Activated CD4-positive, CD25-positive, alpha-beta regulatory T cell (primary cell): ENCODE results near the gene ADRM1.
A peak's percentile ranks its signal among the peaks of the same experiment; 100 is the strongest.

Experiments used
- DNase-seq, 4 experiments: peaks; one replicate each; lab custom pipeline; 2025; lab: John Stamatoyannopoulos, UW

ADRM1 gene

DNA sequence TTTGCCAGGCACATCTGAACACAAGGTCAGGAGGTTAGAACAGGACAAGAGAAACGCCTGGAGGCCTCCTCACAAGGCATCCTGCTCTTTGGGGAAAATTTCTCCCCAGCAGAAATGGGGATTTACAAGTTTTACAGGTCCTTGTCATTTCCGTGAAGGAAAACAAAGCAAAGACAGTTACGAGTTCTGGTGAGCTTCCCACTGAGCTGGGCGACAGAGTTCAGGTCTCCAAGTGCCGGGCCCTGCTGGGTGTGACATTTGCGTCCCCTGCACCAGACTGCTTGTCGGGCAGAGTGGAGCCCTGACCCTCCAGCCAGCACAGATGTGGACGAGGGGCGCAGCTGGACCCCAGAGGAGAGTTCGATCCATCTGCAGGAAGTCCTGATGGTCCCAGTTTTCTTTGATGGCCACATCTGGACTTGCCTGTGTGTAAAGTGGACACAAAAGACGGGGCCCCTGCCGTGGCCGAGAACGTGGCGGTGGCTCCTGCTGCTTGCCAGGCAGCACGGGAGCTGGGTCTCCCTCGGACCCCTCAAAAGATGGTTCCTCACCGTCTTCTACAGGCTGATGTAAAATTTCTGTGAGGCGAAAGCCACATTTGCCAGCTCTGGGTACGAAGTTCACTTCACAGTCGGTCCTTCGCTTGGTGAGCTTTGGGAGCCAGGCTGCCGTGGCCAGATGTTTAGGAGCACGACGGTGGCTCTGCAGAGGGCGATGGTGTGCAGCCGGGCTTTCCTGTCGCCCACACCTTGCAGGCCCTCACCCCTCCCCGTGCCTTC is 5.2 kb upstream of the ADRM1 start:
- DNase-seq = no peak

DNA sequence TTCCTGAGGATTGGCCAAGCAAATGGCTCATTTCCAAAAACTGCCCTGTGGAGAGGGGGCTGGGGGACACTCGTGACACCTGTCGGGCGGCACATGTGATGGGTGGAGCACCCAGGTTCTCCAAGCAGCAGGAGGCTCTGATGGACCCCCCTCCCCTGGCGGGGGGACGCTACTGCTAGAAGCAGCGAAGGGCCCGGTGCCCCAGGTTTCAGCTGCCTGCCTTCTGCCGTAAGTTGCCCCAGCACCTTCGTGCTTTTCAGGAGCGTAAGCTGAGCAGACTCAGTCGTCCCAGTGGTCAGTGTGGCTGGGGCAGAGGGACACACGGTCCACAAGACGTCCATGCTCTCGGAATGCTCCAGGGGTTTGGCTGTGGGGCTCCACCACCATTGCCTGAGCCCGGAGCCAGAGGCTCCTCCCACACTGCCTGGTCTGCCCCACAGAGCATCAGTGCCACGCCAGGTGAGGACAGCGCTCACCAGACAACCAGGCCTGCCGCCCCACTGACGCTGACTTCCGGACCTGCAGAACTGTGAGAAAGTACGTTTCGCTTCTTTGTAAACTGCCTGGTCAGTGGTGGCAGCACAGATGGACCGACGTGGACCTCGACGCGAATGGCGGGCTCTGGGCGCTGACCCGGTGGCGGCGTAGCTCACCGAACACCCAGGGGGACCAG is 4.1 kb upstream of the ADRM1 start:
- DNase-seq = no peak

DNA sequence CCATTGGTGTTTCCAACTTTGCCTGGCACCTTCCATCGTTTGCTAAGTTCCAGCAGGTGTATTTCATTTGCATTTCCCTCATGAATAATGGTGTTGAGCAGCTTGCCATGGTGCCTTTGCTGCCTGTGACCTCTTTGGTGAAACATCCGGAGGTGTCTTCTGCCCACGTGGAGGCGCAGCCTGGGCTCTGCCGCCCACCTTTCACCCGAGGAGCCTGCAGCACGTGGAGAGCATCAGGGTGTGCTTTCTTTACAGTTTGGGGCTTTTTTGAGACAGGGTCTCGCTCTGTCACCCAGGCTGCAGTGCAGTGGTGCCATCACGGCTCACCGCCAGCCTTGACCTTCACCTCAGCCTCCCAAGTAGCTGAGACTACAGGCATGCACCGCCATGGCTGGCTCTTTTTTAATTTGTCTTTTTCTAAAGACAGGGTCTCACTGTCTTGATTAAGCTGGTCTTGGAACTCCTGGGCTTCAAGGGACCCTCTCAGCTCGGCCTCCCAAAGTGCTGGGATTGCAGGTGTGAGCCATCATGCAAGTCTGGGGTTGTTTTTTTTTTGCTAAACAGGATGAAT is 3.0 kb upstream of the ADRM1 start:
- DNase-seq = no peak

DNA sequence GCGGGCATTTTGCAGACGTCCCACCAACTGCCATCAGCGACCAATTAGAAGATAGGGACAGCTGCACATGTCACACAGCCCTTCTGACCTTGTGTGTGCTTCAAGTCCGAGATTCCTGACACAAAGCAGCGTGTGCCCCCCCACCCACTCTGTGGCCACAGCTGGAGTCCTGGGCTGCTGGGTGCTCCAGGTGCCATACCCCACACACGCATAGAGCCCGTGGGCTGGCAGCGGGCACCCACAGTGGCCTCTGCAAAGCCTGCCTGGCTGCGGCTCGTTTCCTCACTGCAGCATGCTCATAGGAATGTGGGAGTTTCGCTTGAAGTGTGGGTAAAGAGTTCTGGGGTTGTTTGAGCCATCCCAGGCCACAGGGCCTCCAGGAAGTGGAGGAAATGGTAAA is 2.5 kb upstream of the ADRM1 start:
- DNase-seq = no peak

DNA sequence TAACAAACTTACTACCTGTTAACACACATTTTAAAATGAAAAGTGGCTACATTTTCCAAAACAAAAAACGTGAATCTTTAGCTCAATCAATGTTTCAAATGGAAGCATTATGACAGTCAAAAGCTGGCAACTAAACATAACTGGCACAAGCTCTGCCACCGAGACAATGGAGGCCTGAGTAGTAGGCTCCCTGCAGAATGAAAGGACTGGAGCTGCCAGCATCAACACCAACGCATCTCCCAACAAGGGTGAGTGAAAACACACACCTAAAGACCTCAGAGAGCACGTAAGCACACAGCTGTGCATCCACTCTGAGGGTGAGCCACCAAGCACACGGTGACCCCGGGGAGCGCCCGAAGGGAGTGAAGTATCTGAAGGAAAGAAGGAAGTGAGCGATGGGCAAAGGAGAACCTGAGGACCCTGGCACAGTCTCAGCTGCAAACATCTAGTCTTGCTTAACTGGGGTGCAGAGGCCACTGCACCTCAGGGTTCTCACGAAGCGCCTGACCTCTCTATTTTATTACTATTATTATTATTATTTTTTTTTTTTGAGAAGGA is 1.6 kb upstream of the ADRM1 start:
- no peak for DNase-seq

DNA sequence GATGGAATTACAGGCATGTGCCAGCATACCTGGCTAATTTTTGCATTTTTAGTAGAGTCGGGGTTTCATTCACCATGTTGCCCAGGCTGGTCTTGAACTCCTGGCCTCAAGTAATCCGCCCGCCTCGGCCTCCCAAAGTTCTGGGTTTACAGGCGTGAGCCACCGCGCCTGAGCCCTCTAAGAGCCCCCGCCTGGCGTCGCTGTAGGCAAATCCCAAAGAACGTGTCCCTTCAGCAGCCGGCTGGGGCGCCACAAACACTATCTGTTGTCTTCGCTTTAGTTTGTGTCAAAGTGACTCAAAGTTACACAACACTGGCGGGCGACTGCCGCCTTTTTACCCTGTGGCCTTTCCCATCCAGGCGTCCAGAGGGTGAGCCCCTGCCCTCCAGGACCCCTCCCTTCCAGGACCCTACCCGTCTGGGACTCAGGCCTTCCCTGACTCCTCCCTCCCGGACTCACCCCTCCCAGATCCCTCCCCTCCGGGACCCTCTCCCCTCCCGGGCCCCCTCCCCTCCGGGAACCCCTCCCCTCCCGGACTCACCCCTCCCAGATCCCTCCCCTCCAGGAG is 940 bp upstream of the ADRM1 start:
- DNase-seq = peak; percentile 63 to 80 (median 76)

DNA sequence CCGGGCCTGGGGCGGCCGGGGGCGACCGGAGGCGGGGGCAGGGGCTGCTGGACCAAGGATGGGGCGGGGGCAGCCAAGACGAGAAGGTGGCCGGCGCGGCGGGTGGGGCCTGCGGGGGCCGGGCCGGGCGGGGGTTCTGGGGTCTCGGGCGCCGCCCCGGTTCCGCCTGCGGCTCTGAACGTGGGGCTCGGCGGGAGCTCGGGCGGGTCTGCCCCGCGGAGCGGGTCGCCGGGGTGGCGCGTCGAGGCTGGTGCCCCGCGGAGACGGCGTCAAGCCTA is 204 bp downstream of the ADRM1 start:
- no peak for DNase-seq

DNA sequence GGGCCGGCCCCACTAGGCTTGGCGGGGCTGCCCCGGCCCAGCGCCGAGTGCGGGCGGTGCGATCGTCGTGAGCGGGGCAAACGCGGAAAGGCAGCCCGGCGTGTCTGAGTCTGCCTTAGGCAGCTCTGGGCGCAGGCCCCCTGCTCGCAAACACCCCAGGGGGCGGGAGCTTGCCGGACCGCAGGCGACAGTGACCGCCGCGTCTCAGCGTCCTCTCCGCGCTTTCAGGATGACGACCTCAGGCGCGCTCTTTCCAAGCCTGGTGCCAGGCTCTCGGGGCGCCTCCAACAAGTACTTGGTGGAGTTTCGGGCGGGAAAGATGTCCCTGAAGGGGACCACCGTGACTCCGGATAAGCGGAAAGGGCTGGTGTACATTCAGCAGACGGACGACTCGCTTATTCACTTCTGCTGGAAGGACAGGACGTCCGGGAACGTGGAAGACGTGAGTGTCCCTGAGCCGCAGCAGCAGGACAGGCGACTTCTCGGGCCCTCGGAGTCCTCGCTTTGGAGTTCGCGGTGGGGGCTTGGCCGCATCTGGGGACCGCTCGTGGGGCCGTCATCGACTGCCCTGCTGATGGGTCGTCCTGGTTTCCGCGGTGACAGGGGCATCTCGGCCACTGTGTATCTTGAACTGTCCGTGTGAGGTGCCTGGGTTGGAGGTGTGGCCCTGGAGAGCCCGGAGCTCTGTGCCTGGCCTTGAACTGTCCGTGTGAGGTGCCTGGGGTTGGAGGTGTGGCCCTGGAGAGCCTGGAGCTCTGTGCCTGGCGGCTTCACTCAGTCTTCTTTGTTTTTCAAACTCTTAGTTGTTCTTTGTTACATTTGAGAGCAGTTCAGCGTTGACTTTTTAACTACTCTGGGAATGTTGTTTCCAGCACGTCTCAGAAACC is 786 bp downstream of the ADRM1 start:
- DNase-seq = no peak

DNA sequence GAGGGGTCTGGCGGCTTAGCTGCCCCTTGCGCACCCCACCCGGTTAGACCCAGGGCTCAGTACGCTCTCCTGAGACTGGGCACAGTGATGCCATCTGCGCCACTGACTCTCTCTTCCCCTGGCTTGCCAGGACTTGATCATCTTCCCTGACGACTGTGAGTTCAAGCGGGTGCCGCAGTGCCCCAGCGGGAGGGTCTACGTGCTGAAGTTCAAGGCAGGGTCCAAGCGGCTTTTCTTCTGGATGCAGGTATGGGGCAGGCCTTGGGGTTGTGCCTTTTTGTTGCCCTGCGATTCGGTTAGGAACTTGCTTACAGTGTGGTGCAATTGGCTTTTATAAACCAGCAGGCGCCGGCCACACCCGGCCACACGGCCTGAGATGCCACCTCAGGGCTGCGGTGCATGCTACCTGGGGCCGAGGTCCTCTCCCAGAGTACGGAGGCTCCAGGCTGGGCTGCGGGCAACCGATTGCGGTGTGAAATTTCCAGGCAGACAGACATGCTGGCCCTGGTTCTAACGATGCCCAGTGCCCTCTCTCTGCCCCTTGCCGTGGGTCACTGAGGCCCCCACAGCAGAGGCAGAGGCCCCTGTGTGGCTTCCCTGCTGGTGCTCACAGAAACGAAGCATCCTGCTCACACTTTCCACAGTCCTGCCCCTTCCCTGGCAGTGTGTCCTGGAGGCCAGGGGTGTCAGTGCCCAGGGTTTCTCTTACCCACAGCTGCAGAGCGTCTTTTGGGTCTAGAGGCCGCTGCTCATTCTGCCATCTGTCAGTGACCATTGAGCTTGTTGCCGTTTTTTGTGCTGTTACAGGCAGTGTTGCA is 1.7 kb downstream of the ADRM1 start:
- no peak for DNase-seq

DNA sequence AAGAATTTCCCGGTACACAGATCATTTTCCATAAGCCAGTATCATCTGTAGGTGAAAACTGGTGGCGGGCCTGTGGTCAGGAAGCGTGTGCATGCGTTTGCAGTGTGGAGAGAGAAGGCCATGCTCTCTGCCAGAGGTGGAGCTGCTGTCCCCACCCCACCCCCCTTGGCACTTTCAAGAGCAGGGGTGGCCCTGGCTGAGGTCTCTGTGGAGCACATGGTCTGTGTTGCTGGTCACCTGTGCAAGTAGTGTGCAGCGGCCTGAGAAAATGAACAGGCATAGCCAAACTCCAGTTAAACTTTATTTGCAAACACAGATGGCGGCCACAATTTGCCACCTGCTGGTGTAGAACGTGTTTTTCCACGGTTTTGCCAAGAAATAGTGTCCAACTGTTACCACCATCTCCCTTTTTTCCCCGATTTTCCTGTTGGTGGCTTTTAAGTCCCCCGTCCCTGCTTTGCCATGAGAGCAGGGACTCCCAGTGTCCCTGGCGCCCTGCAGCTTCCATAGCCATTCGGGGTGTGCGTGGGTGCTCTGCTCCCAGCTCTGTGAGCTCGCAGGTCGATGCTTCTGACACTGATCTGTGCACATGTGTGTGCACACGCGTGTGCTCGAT is 2.5 kb downstream of the ADRM1 start:
- DNase-seq = no peak

DNA sequence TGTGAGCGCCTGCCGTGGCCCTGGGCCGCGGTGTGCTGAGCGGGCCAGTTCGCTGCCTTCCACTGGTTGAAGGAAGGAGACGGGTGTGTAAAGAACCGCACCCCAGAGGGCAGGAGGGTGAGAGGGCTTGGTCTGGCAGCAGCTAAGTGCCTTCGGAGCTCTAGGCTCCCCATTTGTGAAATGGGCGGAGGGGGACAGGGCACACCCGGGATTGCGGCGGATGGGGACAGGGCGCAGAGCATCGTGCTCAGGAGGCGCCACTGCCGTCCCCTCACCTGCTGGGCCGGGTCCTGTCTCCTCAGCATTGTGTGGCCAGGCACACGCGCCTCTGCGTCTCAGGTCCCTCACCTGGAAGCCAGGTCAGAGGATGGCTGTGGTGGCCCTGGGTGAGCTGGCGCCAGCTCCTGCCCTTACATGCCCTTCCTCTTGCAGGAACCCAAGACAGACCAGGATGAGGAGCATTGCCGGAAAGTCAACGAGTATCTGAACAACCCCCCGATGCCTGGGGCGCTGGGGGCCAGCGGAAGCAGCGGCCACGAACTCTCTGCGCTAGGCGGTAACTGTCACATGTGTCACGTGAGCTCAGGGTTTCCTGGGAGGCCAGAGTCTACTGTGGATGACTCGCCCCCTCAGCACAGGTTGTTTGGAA is 3.1 kb downstream of the ADRM1 start:
- DNase-seq = no peak

DNA sequence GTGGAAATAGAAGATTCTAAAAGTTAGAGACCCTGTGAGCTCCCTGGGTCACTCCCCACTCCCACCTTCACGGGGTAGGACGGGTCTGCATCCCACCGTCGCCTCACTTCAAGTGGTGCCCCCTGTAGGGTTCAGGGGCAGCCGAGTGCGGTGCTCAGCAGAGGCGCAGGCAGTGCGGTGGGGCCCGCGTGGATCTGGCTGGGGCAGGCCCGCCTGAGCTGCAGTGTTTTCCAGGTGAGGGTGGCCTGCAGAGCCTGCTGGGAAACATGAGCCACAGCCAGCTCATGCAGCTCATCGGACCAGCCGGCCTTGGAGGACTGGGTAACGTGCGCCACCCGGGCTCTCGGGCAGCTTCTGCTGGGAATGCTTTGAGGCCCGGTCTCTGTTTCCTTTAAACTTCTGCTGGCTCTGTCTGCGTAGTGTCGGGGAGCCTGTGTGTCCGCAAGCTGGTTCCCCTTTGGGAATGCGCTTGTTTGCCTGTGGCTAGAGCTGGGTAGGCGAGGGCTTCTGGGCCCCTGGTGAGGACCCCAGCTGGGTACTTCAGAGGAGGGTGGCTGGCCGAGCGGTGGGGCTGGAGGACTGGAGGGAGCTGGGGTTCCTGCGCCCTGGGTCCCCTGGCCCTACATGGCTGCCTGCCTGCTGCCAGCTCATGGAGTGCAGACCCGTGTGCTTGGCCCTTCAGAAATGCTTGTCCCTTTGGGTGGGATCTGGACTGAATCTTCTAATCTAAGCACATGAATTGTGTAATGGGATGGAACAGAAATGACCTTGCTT is 3.8 kb downstream of the ADRM1 start:
- DNase-seq = no peak

DNA sequence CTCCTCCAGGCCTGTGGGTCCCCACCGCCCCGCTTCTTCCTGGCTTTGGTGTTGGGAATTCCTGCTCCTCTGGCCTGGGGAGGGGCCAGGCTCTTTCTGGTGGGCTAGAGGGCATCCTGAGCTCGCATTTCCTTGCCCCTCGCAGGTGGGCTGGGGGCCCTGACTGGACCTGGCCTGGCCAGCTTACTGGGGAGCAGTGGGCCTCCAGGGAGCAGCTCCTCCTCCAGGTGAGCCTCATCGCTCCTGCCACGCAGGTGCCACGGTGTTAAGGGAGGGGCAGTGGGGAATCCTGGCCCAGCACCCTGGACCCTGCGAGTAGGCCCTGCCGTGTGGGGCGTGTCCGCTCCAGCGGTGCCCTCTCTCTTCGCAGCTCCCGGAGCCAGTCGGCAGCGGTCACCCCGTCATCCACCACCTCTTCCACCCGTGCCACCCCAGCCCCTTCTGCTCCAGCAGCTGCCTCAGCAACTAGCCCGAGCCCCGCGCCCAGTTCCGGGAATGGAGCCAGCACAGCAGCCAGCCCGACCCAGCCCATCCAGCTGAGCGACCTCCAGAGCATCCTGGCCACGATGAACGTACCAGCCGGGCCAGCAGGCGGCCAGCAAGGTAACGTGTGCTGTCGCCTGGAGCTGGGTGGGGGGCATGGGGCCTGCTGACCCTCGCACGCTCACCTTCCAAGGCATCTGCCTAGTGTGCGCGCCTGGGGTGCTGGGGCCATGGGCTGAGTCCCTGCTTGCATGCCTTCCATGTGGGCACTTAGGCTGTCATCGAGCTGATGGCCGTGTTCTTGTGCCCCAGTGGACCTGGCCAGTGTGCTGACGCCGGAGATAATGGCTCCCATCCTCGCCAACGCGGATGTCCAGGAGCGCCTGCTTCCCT is 4.7 kb downstream of the ADRM1 start:
- DNase-seq = no peak

DNA sequence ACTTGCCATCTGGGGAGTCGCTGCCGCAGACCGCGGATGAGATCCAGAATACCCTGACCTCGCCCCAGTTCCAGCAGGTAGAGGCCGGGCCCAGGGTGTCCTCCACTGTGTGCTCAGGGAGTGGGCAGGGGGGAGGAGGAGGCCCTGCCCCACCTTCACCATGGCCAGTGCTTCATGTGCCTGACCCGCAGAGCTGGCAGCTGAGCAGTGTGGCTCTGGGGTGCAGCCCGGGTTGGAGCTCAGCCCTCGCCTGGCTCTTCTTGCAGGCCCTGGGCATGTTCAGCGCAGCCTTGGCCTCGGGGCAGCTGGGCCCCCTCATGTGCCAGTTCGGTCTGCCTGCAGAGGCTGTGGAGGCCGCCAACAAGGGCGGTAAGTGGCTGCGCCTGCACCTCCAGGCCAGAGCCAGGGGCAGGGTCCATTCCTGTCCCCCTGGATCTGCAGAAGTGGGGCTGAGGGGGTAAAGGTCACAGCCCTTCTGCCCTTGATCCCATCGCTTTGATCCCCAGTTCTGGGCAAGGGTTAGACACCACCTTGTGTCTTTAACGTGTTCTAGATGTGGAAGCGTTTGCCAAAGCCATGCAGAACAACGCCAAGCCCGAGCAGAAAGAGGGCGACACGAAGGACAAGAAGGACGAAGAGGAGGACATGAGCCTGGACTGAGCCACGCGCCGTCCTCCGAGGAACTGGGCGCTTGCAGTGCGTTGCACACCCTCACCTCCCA is 5.5 kb downstream of the ADRM1 start:
- no peak for DNase-seq

DNA sequence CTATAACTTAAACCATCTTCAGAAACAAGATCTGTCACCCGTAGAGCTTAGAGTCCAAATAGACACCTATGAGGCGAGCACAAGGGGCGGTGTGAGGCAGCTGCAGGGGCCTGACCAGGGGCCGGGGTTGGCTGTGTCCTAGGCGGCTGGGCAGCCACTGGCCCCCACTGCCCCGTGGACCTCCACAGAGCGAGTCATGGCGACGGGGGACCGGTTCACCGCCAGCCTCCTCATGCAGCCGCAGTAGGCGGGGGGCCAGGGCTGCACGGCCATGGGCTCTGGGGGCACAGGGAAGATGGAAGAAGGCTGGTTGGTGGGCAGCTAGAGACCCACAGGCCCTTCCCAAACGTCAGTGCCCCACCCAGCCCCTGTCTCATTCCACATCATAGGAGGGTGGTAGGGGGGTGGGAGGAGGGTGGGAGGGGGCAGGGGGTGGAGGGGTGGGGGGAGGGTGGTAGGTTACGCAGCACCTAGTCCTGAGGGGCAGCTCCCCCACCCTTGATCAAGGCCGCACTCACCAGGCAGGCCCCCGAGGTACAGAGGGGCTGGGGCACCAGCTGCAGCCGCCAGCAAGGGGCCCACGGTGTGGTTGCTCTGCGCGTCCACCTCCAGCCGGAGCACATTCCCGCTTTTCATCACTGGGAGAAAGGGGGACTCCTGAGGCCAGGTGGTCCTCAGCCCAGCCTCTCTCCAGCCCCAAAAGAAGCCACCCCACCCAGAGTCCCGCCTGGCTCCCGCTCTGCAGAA is 6.6 kb downstream of the ADRM1 start:
- no peak for DNase-seq

DNA sequence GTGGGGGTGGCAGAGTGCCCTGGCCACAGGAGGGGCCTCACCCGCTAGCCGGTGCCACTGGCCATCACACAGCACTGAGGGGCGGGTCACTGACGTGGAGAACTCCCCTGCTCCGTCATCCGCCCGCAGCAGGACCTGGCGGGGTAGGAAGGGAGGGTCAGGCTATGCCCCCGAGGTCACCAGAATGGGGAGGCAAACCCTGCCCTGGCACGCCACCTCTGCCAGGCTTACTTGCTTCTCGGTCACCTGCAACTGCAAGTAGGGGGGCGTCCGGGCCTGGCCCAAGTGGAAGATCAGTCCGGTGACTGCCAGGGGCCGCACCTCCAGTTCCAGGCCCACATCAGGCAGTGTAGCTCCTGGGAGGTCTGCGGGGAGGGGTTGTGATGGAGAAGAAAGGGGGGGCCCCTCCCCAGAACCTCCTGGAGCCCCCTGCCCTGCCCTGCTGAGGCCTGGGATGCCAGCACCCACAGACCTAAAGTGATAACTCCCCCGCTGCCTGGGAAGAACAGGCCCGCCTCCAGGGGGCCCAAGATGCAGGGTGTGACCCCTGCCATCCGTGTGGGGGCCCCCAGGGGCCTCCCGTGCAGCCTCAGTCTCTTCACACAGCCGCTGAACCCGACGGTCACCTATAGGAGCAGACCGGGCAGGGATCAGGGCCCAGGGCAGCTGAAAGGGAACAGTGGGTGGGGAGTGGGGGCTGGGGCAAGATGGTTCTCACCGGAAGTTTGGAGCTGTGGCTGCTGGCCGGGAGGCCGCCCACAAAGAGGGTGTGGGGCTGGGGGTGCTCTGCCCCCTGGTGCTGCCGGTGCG is 7.4 kb downstream of the ADRM1 start:
- DNase-seq = no peak
